Lung microvascular endothelial cell (primary cell): ENCODE measurements around the gene HOGA1. TPM values are rescaled to one million over a fixed set of nuclear protein-coding genes. Genes with fewer than 3 reads are reported as not detected.

ENCODE experiments used
- DNase-seq, 2 donors: peaks; one replicate each; pipeline versions ENCODE4 v3.0.0 to v3.0.0-alpha.2; 2010; ENCODE audit warnings: low read depth in 2 of 2
- total RNA-seq: library from RNA; depleted of rRNA; stranded (reverse); fragments of >200 nt; gene quantifications from 2 replicates; pipeline ENCODE4 v1.2.1, GENCODE V29; 2014

Gene HOGA1
- total RNA-seq, 1 donor from 2014 or later = under 0.01 TPM

DNA sequence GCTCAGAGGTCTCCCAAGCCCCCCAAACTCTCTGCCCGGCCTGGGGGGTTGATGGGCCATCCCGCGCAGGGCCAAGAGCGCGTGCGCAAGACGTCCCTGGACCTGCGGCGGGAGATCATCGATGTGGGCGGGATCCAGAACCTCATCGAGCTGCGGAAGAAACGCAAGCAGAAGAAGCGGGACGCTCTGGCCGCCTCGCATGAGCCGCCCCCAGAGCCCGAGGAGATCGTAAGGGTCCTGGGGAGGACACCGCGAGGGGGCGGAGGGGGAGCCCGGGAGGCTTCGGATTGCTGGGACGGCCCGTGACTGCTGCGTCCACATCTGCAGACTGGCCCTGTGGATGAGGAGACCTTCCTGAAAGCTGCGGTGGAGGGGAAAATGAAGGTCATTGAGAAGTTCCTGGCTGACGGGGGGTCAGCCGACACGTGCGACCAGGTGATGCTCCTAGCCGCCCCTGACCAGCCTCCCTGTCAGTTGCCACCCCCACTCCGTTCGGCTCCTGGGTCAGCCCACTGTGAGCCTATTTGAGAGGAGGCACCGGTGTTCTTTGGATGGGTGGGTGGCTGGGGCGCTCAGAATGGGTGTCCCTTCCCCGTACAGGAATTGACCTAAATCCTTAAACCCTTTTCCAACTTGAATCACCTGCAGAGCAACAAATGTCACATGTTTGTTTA lies 5.9 kb upstream of the HOGA1 start:
- DNase-seq = no peak

DNA sequence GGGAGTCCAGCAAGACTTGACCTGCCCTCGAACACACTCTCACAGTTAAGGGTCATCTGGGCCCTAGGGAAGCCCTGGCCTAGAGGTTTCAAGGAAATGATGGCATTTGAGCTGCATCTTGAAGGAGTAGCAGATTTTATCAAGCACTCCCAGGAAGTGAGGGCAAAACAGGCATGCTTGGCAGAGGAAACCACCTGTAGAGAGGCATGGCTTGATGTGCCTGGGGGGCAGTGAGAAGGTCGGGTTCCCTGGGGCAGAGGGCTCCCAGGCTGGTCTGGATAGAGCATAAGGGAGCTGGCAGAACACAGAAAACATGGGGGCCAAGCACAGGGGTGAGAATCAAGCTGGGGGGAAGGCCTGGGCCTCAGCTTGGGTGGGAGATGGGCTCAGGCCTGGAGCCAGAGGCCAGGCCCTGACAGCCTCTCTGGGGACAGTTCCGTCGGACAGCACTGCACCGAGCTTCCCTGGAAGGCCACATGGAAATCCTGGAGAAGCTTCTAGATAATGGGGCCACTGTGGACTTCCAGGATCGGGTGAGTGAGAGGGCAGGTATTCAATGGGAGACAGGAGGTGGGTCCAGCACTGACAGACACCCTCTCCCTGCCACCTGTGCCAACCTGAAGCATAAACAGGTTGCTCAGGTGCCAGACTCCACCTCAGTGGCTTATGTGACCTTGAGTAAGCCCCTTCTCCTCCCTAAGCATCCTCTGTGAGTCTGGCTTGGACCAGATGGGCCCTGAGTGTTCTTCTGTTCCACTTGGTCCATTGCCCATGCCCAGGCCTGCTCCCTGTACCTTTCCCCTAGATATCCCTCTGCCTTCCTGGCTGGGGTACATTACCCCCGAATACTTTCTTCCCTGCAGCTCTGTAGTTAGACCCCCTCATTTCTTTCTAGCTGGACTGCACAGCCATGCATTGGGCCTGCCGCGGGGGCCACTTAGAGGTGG lies 3.5 kb upstream of the HOGA1 start:
- DNase-seq = no peak

DNA sequence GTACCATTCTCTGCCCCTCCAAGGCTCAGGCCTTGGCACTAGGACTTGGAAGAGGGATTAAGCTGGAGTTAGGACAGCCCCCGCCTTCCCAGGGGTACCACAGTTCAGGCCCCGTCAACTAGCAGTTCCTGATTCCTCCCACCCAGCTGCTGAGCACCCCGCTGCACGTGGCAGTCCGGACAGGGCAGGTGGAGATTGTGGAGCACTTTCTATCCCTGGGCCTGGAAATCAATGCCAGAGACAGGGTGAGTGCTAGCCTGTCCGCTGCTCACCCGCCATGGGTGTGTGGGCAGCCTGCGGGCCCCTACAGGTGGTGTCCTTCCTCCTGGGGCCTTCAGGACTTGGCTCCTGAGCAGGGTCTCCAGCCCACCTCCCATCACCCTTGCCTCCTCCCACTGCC lies 2.0 kb upstream of the HOGA1 start:
- no peak for DNase-seq

DNA sequence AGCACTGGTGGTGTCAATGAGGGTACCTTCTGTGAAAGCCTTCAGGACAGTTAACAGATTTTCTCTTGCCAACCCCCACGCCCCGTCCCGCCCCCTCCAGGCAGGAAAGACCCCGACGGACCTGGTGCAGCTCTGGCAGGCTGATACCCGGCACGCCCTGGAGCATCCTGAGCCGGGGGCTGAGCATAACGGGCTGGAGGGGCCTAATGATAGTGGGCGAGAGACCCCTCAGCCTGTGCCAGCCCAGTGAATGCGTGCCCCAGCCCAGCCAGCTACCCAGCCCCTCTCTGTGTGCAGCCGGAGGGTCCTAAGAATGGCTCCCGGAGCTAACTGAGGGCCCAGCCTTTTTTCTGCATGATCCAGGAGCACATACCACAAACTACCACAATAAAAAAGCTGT lies 713 bp upstream of the HOGA1 start:
- DNase-seq = no peak

DNA sequence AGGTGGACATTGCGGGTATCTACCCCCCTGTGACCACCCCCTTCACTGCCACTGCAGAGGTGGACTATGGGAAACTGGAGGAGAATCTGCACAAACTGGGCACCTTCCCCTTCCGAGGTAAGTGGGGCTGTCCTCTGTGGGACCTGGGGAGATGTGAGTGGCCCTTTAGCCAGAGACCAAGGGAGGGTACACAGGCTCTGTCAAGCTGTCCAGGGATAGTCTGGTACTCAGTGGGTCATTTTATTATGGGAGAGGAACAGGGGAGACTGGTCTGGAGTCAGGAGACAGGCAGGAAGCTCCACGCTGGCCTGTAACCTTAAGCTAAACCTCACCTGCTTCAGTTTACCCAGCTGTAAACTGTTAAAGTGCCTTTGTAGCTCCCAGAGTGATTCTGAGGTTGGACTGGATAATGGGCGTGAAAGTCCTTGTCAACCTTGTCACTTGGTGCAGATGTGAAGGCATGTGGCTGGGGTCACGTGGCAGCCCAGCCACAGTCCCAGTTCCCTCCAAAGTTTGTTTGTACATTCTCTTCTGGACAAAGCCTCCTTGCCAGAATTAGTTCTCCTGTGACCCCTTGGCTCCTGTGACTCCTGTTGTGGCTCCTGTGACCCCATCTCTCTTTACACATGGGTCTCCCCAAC lies 729 bp downstream of the HOGA1 start:
- no peak for DNase-seq

DNA sequence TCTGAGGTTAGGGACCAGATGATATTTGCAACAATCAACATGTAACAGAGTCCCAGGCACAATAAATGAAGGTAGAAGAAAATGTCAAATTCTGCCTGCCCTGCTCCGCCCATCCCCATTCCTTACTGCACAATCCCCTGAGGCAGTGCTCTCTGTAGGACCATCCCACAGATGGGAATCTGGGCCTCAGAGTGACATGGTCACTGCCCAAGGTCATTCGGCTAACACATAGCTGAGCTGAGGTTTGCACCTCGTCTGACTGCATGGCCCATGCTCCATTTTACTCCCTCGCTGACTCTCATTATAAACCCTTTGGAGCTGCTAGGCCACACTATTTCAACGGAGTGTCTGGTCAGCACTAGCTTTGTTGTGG lies 1.2 kb downstream of the HOGA1 start:
- DNase-seq = no peak

DNA sequence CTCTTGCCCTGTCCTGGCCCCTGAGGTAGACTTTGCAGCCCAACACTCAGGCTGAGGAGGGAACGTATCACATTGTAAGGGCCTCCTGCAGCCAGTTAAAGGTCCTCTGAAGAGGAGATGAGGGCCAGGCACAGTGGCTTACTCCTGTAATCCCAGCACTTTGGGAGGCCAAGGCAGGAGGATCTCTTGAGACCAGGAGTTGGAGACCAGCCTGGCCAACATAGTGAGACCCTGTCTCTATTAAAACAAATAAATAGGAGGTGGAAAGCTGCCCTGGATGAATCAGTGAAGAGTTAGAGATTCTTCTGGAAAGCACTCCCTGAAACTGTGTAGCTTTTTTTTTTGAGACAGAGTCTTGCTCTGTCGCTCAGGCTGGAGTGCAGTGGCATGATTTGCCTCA lies 3.0 kb downstream of the HOGA1 start:
- no peak for DNase-seq

DNA sequence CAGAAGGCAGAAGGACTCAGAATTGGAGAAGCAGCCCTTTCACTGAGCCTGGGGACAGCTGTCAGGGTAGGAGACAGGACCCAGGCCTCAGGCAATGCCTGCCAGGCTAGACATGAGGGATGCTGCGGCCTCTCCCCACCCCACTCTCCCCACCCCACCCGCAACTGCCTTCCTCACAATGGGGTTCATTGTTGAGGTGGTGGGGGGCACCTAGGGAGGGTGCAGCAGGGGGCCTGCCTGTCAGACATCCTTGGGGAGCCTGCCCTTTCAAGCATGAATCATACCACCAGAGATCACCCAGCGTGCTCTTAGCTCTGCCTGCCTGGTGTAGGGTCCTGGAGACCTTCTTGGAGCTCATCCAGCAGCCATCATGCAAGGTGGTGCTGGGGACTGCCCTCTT lies 5.3 kb downstream of the HOGA1 start, which contains the start of gene C10orf62:
TSS of gene C10orf62 (plus strand) at position 243 of the 400 bp plus-strand sequence. CDS start 177 bp downstream, outside the sequence.
- DNase-seq = no peak

DNA sequence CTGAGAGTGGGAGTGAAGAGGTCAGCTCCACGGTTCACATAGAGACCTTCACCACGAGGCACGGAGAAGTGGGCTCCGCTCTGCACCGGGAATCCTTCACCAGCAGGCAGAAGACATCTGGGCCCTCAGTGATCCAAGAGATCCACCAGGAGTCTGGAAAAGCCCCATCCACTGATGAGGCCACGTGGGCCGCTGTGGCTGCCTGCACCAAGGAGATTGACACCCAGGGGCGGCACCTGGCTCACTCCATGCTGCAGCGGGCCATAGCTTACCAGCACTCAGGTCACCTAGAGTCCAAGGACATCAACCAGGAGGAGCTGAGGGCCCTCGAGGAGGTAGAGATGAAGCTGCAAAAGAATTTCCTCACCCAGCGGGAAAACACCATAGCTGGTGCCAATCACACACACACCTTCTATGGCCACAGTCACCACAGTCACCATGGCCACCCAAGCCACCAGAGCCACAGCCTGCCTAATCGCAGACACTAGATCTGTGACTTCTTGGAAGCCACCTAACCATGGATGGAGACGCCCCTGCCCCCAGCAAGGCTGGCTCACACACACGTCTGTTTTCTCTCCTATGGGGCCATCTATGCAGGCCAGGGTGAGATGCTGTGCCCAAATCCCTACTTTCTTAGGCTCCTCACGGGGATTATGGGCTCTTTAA lies 6.0 kb downstream of the HOGA1 start:
- no peak for DNase-seq

DNA sequence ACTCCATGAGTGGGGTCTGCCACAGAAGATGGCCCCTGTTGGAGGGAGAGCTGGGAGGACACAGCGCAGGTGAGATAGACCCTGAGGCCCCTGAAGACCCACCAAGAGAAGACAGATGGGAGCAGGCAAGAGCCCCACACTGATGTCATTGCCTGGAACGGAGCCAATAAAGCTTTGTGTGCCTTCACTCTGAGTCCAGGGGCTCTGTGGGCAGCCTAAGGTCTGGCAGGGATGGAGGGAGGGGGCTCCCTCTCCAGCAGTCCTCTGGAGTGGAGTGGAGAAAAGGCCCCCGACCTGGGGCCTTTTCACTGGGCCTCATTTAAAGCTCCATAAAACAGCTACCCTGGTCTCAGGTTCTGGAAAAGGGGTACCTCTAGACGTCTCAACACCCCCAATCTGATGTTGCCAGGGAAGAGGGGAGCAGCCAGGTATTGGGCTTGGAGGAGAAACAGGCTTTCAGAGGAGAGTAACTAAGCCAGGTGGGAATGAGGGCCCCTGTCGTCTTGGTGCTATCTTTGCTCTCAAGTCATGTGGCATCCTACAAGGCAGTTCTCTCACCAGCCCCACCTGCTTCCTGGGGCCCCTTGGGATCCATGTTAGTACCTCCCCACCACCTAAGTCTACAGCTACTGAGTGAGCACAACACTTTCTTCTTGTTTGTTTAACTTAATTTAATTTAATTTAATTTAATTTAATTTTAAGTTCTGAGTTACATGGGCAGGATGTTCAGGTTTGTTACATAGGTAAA lies 6.7 kb downstream of the HOGA1 start:
- DNase-seq = no peak

DNA sequence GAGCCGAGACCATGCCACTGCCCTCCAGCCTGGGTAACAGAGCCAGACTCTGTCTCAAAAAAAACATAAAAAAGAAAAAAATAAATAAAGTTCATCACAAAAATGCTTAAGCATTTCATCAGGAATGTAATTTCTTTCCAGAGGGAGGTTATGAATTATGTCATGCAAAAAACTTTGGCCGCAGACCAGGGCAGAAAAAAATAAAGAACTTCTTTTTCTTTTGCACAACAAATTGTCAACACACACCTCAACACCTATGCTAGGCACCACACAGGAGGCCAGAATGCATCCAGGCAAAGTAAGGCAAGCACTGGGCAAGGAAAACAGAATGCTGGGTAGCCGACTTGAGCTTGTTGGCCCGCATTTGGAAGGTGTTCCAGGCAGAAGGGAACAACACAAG lies 9.2 kb downstream of the HOGA1 start:
- no peak for DNase-seq

DNA sequence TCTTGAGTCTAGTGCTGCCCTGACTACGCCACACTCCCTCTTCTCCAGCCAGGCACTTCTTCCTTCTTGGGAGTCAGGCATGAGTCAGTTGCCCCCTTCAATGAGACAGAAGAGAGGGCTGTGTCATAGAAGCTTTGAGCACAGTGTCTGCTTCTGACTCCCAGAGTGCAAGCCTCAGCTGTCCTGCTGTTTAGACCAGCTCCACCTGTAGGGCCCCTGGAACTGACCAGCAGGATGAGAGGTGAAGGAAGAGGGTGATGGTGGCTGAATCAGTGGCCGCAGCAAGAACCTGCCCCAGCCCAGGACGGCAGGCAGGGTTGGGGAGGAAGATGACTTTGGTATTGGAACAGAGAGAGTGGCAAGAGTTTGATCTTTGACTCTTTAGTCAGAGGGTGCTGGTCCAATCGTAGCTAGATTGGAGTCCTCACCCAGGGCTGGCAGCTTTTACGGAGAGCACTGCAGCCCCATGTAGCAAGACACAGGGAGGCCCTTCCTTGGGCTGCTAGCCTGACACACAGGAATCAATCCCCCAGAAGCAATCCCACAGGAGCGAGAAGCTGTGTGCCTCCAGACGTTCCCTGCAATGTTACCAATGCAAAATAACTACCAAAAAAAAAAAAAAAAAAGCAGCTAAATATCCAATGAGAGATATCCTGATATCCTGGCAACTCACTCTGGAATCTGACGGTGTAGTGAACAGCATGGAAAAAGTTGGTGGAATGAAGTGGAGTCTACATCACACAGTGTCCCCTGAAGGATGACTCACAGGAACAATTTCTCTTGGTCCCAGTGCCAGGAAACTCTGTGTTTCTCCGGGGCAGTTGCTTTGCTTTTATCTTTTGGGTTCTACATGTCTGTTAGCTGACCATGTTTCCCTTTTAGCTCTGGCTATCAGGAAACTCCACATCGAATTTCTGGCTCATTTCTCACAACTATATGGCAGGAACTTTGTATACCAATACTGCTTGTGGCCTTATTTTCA lies 12.2 kb downstream of the HOGA1 start:
- peak; percentile 94 to 99 for DNase-seq

DNA sequence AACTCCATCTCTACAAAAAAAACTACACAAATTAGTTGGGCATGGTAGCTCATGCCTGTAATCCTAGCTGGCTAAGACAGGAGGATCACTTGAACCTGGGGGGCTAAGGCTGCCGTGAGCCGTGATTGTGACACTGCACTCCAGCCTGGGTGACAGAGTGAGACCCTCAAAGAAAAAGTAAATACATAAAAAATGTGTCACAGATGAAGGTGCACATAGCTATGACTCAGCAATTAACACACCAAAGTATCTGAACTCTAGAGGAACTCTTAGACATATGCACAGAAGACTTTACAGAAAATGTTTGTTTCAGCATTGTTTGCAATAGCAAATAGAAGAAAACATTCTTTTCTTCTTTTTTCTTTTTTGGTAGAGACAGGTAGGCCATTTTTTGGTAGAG lies 13.6 kb downstream of the HOGA1 start:
- DNase-seq = no peak

DNA sequence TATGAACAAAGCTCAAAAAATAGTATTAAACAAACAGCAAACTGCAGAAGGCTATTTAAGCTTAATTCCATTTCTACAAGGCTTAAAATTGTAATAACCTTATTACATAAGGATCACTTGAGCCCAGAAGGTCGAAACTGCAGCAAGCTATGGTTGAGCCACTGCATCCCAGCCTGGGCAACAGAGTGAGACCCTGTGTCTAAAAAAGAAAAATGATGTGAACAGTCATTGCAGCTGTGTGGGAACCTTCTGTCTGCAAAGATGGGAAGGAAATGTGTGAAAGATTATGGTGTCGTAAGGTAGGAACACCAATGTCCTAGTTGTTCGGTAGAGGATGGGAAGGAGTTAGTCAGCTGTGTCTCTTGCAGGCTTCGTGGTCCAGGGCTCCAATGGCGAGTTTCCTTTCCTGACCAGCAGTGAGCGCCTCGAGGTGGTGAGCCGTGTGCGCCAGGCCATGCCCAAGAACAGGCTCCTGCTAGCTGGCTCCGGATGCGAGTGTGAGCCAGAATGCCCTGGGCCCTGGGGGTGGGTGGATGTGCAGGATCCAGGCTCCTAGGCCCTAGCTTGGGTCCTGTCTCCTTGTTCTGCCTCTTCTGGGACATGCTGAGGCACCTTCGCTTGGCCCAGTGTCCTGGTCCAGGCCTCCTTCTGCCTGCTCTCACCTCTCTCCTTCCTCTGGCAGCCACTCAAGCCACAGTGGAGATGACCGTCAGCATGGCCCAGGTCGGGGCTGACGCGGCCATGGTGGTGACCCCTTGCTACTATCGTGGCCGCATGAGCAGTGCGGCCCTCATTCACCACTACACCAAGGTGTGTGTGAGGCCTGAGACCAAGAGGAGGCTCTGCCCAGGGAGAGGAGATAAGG lies 14.4 kb downstream of the HOGA1 start:
- no peak for DNase-seq

DNA sequence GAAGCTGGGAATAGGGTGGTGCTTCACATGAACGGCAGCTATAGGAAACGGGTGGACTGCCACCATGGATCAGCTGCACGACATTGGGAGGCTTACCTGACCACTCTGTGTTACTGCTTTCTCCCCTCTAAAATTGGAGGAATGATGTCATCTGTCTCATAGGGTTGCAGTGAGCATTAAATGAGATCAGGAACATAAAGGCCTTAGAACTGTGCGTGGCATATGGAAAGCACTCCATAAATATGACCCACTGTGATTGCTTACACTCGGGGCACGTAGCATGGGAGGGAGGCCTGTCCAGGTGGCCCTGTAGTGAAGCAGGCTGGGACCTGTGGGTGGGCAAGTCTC lies 15.1 kb downstream of the HOGA1 start:
- DNase-seq = no peak

DNA sequence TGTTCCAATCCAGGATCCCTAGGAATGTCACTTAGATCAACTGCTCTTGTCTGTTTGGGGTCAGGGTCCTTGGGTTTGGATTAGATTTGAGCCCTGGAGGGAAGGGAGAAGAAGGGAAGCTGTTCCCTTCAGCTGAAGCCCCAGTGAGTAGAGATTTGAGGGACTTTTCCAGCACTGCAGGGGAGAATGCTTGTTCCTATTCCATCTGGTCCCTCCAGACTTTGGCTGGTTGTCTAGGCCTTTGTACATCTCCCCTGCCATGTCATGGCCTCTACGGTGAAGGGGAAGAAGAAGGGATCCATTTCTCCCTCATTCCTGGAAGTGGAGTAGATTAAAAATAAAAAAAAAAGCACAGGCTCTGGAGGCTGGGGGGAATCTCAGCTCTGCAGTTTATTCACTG lies 16.4 kb downstream of the HOGA1 start:
- DNase-seq = no peak

DNA sequence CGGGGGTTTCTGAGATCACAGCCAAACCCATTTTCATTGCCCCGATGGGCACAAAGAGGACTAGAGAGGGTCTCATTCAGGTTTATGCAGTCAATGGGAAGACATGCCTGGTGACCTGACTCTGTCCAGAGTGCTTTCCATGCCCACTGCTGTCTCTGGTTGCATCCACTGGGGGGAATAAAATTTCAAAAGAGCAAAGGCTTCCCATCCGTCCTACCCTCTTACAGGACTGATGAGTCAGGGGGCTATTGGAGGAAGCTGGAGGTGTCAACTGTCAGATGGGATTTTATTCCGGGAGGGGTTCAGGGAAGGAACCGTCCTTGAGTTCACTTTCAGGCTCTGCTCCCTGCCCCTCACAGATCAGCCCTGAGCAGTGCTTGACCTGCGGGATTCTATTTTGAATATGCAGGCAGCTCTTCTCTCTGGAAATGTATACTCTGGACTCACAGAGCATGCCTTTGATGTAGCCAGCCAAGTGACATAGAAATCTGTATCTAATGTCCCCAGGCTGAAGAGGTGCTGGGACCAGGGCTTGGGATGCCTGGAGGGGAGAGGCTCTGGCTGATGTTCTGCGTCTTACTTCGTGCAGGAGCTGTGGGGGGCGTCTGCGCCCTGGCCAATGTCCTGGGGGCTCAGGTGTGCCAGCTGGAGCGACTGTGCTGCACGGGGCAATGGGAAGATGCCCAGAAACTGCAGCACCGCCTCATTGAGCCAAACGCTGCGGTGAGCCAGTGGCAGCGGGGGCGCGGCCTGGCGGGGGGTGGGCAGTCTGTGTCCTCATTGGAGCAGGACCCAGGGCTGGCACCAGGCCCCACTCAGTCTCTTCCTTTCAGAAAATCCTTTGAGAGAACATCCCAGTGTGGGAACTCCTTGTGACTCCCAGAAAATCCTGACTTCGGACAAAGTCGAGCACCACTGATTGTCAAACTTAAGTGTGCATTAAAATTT lies 17.4 kb downstream of the HOGA1 start:
- no peak for DNase-seq

DNA sequence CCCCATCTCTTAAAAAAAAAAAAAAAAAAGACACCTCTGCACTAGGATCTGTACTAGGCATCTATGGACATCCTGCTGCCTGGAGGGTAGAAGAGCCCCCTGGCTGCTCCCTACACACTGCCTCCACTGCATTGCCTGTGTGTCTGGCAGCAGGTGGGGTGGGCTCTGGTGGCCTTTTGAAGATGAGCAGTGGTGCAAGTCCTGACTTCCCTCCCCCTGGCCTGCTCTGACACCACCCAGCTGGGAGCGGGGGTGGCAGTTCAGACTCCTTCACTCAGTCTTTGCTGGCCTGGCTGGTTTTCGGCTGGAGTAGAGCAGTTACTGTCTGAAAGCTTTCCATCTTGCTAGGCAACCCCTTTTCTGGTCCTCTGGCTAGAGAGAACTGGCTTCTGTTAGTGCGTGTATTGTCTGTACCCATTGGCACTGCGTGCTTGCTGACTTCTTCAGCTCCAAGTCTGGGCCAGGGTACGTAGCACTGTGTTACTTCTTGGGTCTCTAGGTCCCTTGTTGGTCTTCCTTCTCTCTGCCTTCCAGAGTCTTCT lies 23.0 kb downstream of the HOGA1 start:
- no peak for DNase-seq
